Vagina (tissue), 2 donors: ENCODE measurements around the gene PRSS23. TPM values are rescaled to one million over a fixed set of nuclear protein-coding genes. Genes with fewer than 3 reads are reported as not detected.

Source experiments
- DNase-seq, 2 donors: peaks; one replicate each; pipeline ENCODE4 v3.0.0-alpha.2; 2017; ENCODE audit errors: extremely low spot score in 2 of 2
- H3K27ac ChIP-seq: fragments of 200-600 bp; sonication (generic); one replicate; pipeline ENCODE4 v1.5.1; 2019
- H3K27me3 ChIP-seq: fragments of 200-600 bp; sonication (generic); one replicate; pipeline ENCODE4 v1.5.1; 2019
- H3K36me3 ChIP-seq, 2 donors: fragments of 200-600 bp; sonication (generic); one replicate each; pipeline ENCODE4 v1.5.1; 2017 to 2019
- H3K4me1 ChIP-seq: fragments of 200-600 bp; sonication (generic); one replicate; pipeline ENCODE4 v1.5.1; 2019
- H3K4me3 ChIP-seq, 2 donors: fragments of 200-600 bp; sonication (generic); 1 replicate in 1 of 2; 2 replicates in 1 of 2; pipeline ENCODE4 v1.5.1; 2016 to 2019
- H3K9me3 ChIP-seq: fragments of 200-600 bp; sonication (generic); one replicate; pipeline ENCODE4 v1.5.1; 2019
- POLR2A ChIP-seq, 2 donors: fragments of 450-650 bp; IDR thresholded peaks; one replicate each; pipeline ENCODE4 v1.6.1; 2017; ENCODE audit warnings: antibody characterized with exemption in 2 of 2, mild to moderate bottlenecking in 2 of 2, moderate library complexity in 2 of 2
- POLR2AphosphoS5 ChIP-seq, 2 donors: sonication (generic); formaldehyde crosslinking; IDR thresholded peaks; one replicate each; pipeline ENCODE4 v1.9.0; 2017; ENCODE audit warnings: antibody characterized with exemption in 2 of 2, mild to moderate bottlenecking in 2 of 2, low read depth in 1 of 2; ENCODE audit not compliant: insufficient read depth in 1 of 2
- intact Hi-C: fragments of 100-400 bp; cut with DNase I; formaldehyde crosslinking; loops from one replicate; pipeline ENCODE4 v1.15.1; 2023
- total RNA-seq: library from RNA; depleted of rRNA; stranded (reverse); fragments of >200 nt; gene quantifications from one replicate; pipeline ENCODE4 v1.2.3, GENCODE V29; 2016
- TF ChIP-seq, protein P1 (sequence below), 3 experiments: fragments of 450-650 bp in 2 of 3; fragments of 200-600 bp in 1 of 3; sonication (generic) in 1 of 3; IDR thresholded peaks; one replicate each; pipeline ENCODE4 v1.5.1; 2017 to 2019; ENCODE audit warnings: antibody characterized with exemption in 3 of 3, mild to moderate bottlenecking in 2 of 3, moderate library complexity in 2 of 3

PRSS23 gene
- total RNA-seq, 1 donor from 2014 or later = 40.3 TPM

DNA sequence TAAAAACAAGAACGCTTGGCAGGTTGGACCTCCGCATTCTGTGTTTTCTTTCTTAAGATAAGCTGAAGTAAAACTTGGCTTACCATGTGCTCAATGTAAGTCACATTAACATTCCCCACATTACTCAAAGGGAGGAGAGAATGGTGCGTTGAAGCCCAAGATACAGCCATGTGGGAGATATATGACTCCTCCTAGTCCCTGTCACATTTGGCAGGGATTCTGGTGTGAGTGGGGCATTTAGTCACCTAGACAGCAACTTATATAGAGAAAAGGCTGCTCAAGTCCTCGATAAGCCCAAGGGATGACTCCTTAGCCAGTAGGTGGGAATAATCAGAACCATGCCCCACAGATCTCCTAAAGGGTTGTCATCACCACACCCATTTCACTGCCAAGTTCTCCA lies 4.6 kb downstream of the PRSS23 start:
- Histone ChIP-seq H3K27ac (peak overlapping the region; percentile 92), H3K27me3 (no peaks in the 10 kb centered on the region), H3K4me1 (peaks cover 53% of the 10 kb centered on the region), H3K4me3 (peak overlapping the region in 1 of 2 donors; percentile 0), H3K9me3 (no peaks in the 10 kb centered on the region), H3K36me3 (peaks cover 0 to 4% of the 10 kb centered on the region in 2 donors)
- intact Hi-C loops = loop anchor here (5.0 kb wide), 1 partner anchor 198 kb away; no protein-coding TSS in a partner anchor
- no peak for DNase-seq
- TF ChIP-seq, protein P1, sequence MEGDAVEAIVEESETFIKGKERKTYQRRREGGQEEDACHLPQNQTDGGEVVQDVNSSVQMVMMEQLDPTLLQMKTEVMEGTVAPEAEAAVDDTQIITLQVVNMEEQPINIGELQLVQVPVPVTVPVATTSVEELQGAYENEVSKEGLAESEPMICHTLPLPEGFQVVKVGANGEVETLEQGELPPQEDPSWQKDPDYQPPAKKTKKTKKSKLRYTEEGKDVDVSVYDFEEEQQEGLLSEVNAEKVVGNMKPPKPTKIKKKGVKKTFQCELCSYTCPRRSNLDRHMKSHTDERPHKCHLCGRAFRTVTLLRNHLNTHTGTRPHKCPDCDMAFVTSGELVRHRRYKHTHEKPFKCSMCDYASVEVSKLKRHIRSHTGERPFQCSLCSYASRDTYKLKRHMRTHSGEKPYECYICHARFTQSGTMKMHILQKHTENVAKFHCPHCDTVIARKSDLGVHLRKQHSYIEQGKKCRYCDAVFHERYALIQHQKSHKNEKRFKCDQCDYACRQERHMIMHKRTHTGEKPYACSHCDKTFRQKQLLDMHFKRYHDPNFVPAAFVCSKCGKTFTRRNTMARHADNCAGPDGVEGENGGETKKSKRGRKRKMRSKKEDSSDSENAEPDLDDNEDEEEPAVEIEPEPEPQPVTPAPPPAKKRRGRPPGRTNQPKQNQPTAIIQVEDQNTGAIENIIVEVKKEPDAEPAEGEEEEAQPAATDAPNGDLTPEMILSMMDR (IDR thresholded peaks at IDR 0.05) = no peak
- TF ChIP-seq POLR2AphosphoS5 (IDR thresholded peaks at IDR 0.05; ENCODE audit: insufficient read depth in 1 of 2, low read depth in 1 of 2) (no peak), POLR2A (IDR thresholded peaks at IDR 0.05) (no peak)

DNA sequence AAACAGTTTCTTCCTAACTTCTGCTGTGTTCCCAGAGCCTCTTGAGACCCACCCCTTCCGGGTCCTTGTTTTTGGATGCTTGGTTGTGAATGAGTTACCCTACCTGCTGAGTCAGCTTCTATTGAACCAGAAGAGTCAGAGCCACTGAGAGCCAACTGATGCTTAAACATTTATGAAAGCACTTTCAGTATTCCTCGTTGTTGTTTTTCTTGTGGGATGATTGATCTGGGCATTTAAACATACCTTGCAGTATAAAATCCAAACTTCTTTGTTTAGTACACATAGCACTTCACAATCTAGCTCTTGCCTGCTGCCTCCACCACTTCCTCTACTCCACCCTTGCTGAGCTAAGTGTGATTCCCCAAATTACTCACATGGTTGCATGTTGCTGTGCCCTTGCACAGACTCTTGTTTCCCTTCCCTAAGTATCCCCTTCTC lies 5.5 kb downstream of the PRSS23 start:
- TF ChIP-seq, protein P1 (IDR thresholded peaks at IDR 0.05) = no peak
- no peak for TF ChIP-seq POLR2A (IDR thresholded peaks at IDR 0.05)
- TF ChIP-seq POLR2AphosphoS5 (IDR thresholded peaks at IDR 0.05; ENCODE audit: insufficient read depth in 1 of 2, low read depth in 1 of 2) = no peak
- intact Hi-C loops = no loop called here
- no peaks in the 10 kb centered on the region for H3K27me3 ChIP-seq
- peaks cover 55% of the 10 kb centered on the region for H3K4me1 ChIP-seq
- DNase-seq = no peak
- H3K4me3 ChIP-seq = no peak overlapping the region
- H3K36me3 ChIP-seq = peaks cover 0 to 4% of the 10 kb centered on the region in 2 donors
- H3K9me3 ChIP-seq = no peaks in the 10 kb centered on the region
- H3K27ac ChIP-seq = peak overlapping the region; percentile 92

DNA sequence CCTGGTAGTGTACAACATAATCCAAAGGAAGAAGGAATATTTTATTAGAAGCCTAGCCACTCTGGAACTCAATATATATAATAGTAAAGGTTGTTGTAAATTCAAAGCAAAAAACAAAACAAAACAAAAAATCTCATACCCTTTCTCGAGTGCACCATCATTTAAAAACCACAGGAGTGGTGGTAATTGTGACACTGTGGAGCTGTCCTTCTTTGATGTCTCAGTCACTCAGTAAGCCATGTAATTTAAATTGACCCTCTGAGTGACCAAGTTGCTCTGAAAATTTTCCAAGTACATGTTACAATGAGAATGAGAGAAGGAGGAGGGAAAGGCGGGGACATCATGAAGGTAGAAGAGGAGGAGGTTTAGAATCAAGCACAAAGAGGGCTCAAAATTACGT lies 6.6 kb downstream of the PRSS23 start:
- intact Hi-C loops = no loop called here
- Histone ChIP-seq H3K4me3 (no peak overlapping the region), H3K9me3 (no peaks in the 10 kb centered on the region), H3K27me3 (no peaks in the 10 kb centered on the region), H3K36me3 (peaks cover 0 to 4% of the 10 kb centered on the region in 2 donors), H3K4me1 (peaks cover 55% of the 10 kb centered on the region), H3K27ac (no peak overlapping the region)
- no peak for DNase-seq
- TF ChIP-seq, protein P1 (IDR thresholded peaks at IDR 0.05) = no peak
- TF ChIP-seq POLR2A (IDR thresholded peaks at IDR 0.05) (no peak), POLR2AphosphoS5 (IDR thresholded peaks at IDR 0.05; ENCODE audit: insufficient read depth in 1 of 2, low read depth in 1 of 2) (no peak)

DNA sequence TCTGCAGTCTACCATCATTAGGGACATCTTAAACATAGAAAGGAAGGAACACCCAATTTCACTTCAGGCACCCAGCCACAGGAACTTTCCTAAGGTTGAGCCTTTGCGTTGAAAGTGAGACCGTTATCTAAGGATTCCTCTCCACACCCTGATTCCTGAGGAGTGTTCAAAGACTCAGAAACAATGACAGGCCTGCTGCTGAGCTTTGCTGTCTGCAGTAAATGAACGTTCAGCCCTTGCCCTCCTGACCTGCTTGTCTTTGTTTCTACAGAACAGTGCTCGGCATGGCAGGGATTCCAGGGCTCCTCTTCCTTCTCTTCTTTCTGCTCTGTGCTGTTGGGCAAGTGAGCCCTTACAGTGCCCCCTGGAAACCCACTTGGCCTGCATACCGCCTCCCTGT lies 7.0 kb downstream of the PRSS23 start:
- Histone ChIP-seq H3K4me3 (no peak overlapping the region), H3K27ac (no peak overlapping the region), H3K9me3 (no peaks in the 10 kb centered on the region), H3K4me1 (peaks cover 58% of the 10 kb centered on the region), H3K36me3 (peaks cover 0 to 4% of the 10 kb centered on the region in 2 donors), H3K27me3 (no peaks in the 10 kb centered on the region)
- intact Hi-C loops = no loop called here
- no peak for DNase-seq
- TF ChIP-seq, protein P1 (IDR thresholded peaks at IDR 0.05) = no peak
- TF ChIP-seq POLR2AphosphoS5 (IDR thresholded peaks at IDR 0.05; ENCODE audit: insufficient read depth in 1 of 2, low read depth in 1 of 2) (no peak), POLR2A (IDR thresholded peaks at IDR 0.05) (no peak)

DNA sequence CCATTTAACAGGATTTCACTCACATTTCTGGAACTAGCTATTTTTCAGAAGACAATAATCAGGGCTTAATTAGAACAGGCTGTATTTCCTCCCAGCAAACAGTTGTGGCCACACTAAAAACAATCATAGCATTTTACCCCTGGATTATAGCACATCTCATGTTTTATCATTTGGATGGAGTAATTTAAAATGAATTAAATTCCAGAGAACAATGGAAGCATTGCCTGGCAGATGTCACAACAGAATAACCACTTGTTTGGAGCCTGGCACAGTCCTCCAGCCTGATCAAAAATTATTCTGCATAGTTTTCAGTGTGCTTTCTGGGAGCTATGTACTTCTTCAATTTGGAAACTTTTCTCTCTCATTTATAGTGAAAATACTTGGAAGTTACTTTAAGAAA lies 9.2 kb downstream of the PRSS23 start:
- intact Hi-C loops = no loop called here
- Histone ChIP-seq H3K4me1 (peaks cover 64% of the 10 kb centered on the region), H3K36me3 (peaks cover 0 to 4% of the 10 kb centered on the region in 2 donors), H3K27ac (no peak overlapping the region), H3K4me3 (no peak overlapping the region), H3K27me3 (no peaks in the 10 kb centered on the region), H3K9me3 (no peaks in the 10 kb centered on the region)
- TF ChIP-seq, protein P1 (IDR thresholded peaks at IDR 0.05) = no peak
- no peak for TF ChIP-seq POLR2AphosphoS5 (IDR thresholded peaks at IDR 0.05; ENCODE audit: insufficient read depth in 1 of 2, low read depth in 1 of 2)
- no peak for DNase-seq
